Esophagus squamous epithelium (tissue), 4 donors: ENCODE measurements around the gene TSPO.

Experiments used
- POLR2A ChIP-seq, 4 donors: fragments of 450-650 bp; IDR thresholded peaks; one replicate each; pipeline ENCODE4 v1.6.1; 2017; ENCODE audit warnings: antibody characterized with exemption in 4 of 4, mild to moderate bottlenecking in 4 of 4, moderate library complexity in 3 of 4
- TF ChIP-seq, protein P1 (sequence below), 6 experiments: fragments of 450-650 bp in 4 of 6; fragments of 200-600 bp in 2 of 6; sonication (generic) in 2 of 6; IDR thresholded peaks; one replicate each; pipeline ENCODE4 v1.5.1; 2016 to 2019; ENCODE audit warnings: antibody characterized with exemption in 6 of 6, mild to moderate bottlenecking in 4 of 6, moderate library complexity in 4 of 6

DNA sequence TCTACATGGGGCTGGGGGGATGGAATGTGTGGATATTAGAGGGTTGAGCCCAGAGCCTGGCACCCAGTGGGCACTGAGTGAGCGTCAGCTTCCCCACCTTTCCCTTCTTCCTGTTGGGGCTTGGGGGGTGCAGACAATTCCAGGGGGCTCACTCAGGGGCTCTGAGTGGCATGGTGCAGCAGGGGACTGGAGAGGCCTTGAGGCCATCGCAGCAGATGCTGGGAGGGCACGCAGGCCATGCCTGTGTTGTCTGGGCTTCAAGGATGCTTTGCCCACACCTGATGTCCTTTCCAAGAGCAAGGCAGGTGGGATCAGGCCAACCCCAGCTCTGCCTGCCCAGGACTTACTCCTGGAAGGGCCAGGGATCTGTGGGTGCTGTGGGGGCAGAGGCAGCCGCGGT is 46.8 kb downstream of the TSPO start:
- TF ChIP-seq, protein P1, sequence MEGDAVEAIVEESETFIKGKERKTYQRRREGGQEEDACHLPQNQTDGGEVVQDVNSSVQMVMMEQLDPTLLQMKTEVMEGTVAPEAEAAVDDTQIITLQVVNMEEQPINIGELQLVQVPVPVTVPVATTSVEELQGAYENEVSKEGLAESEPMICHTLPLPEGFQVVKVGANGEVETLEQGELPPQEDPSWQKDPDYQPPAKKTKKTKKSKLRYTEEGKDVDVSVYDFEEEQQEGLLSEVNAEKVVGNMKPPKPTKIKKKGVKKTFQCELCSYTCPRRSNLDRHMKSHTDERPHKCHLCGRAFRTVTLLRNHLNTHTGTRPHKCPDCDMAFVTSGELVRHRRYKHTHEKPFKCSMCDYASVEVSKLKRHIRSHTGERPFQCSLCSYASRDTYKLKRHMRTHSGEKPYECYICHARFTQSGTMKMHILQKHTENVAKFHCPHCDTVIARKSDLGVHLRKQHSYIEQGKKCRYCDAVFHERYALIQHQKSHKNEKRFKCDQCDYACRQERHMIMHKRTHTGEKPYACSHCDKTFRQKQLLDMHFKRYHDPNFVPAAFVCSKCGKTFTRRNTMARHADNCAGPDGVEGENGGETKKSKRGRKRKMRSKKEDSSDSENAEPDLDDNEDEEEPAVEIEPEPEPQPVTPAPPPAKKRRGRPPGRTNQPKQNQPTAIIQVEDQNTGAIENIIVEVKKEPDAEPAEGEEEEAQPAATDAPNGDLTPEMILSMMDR (IDR thresholded peaks at IDR 0.05) = no peak
- TF ChIP-seq POLR2A (IDR thresholded peaks at IDR 0.05) = no peak
